ENCODE results near the gene PMP22.

PMP22 gene

DNA sequence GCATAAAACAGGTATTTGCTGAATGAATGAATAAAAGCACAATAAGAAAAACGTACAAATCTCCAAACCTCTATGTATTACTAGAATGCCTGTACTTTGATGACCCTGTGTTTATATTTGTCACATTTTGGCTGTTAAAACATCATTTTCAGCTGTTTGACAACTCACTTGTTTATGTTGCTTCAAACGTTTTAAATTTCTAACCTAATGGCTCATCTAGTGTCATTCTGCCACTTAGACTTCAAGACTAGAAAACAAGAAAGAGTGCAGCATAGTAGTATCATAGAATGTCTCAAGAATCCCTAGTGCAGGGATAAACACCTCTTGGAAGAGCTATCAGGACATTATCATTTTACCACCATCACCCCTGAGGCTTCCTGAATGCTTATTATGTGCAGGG lies 19.4 kb upstream of the PMP22 start:
- CTCF ChIA-PET = no interaction called here
- TF ChIP-seq L3MBTL2 (conservative IDR thresholded peaks at IDR 0.05) (no peak), ELF4 (IDR thresholded peaks at IDR 0.05) (no peak), FOXM1 (IDR thresholded peaks at IDR 0.05; ENCODE audit: borderline replicate concordance) (no peak), BHLHE40 (IDR thresholded peaks at IDR 0.05; ENCODE audit: borderline replicate concordance) (no peak), CTBP1 (IDR thresholded peaks at IDR 0.05; ENCODE audit: borderline replicate concordance) (no peak), TARDBP (IDR thresholded peaks at IDR 0.05) (no peak), NFRKB (IDR thresholded peaks at IDR 0.05) (no peak), HDGF (IDR thresholded peaks at IDR 0.05; ENCODE audit: borderline replicate concordance) (no peak), ZNF384 (IDR thresholded peaks at IDR 0.05) (no peak), ARNT (IDR thresholded peaks at IDR 0.05) (no peak)
- TF ChIP-seq, protein P1, sequence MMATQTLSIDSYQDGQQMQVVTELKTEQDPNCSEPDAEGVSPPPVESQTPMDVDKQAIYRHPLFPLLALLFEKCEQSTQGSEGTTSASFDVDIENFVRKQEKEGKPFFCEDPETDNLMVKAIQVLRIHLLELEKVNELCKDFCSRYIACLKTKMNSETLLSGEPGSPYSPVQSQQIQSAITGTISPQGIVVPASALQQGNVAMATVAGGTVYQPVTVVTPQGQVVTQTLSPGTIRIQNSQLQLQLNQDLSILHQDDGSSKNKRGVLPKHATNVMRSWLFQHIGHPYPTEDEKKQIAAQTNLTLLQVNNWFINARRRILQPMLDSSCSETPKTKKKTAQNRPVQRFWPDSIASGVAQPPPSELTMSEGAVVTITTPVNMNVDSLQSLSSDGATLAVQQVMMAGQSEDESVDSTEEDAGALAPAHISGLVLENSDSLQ (IDR thresholded peaks at IDR 0.05) = no peak
- DNase-seq (ENCODE audit: extremely low spot score) = no peak
- POLR2A ChIA-PET = no interaction called here

DNA sequence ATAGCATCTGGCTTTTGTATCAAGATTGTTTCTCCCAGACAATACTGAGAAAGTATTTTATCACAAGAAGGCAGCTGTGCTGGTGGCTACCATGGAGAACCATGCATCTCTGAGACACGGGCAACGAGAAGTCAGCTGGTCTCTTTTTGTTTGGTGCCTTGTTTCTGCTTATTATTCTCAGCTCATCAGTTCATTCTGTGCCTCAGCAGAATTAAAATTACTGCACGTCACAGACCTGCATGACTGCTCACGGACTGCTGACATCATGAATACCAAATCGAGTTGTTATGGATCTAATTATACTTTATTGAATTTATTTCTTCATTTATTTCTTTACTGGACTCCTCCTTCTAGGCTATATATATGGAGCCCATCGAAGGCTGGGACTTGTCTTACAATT lies 19.0 kb upstream of the PMP22 start:
- no peak for DNase-seq (ENCODE audit: extremely low spot score)
- POLR2A ChIA-PET = no interaction called here
- CTCF ChIA-PET = no interaction called here
- TF ChIP-seq FOXA1 (IDR thresholded peaks at IDR 0.05) (no peak), BHLHE40 (IDR thresholded peaks at IDR 0.05; ENCODE audit: borderline replicate concordance) (no peak), L3MBTL2 (conservative IDR thresholded peaks at IDR 0.05) (no peak), NFRKB (IDR thresholded peaks at IDR 0.05) (no peak), SP1 (IDR thresholded peaks at IDR 0.05) (no peak), FOXM1 (IDR thresholded peaks at IDR 0.05; ENCODE audit: borderline replicate concordance) (no peak), SUZ12 (IDR thresholded peaks at IDR 0.05) (no peak), CTBP1 (IDR thresholded peaks at IDR 0.05; ENCODE audit: borderline replicate concordance) (no peak), LEF1 (IDR thresholded peaks at IDR 0.05; ENCODE audit: borderline replicate concordance) (no peak), ARNT (IDR thresholded peaks at IDR 0.05) (no peak), HDGF (IDR thresholded peaks at IDR 0.05; ENCODE audit: borderline replicate concordance) (no peak), TARDBP (IDR thresholded peaks at IDR 0.05) (no peak), FOXK2 (IDR thresholded peaks at IDR 0.05) (no peak)
- TF ChIP-seq, protein P1 (IDR thresholded peaks at IDR 0.05) = no peak

DNA sequence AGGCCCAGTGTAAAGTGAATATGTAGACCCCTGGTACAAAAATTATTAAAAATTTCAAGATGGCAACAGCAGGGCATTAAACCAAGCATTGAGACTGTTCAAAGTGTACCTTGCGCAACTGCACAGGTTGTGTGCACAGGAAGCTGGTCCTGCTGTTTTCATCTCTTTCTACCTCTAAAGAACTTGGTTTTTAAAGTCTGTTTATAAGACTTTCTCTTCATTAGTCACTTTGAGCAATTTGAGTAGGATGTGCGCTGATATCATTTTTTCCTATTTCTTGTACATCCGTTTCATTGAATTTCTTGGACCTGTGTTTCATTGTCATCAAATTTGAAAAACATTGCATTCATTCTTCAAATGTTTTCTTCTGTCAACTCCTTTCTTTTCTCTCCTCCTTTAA lies 16.8 kb upstream of the PMP22 start:
- CTCF ChIA-PET = no interaction called here
- no peak for TF ChIP-seq HDGF (IDR thresholded peaks at IDR 0.05; ENCODE audit: borderline replicate concordance)
- no peak for TF ChIP-seq NFRKB (IDR thresholded peaks at IDR 0.05)
- TF ChIP-seq ARNT (IDR thresholded peaks at IDR 0.05) = no peak
- no peak for TF ChIP-seq SUZ12 (IDR thresholded peaks at IDR 0.05)
- TF ChIP-seq TARDBP (IDR thresholded peaks at IDR 0.05) = no peak
- TF ChIP-seq L3MBTL2 (conservative IDR thresholded peaks at IDR 0.05) = no peak
- TF ChIP-seq, protein P1 (IDR thresholded peaks at IDR 0.05) = no peak
- no peak for TF ChIP-seq LEF1 (IDR thresholded peaks at IDR 0.05; ENCODE audit: borderline replicate concordance)
- no peak for TF ChIP-seq FOXK2 (IDR thresholded peaks at IDR 0.05)
- TF ChIP-seq BHLHE40 (IDR thresholded peaks at IDR 0.05; ENCODE audit: borderline replicate concordance) = no peak
- TF ChIP-seq ELF4 (IDR thresholded peaks at IDR 0.05) = no peak
- no peak for TF ChIP-seq SP1 (IDR thresholded peaks at IDR 0.05)
- TF ChIP-seq FOXM1 (IDR thresholded peaks at IDR 0.05; ENCODE audit: borderline replicate concordance) = no peak
- no peak for TF ChIP-seq ZNF384 (IDR thresholded peaks at IDR 0.05)
- no peak for TF ChIP-seq FOXA1 (IDR thresholded peaks at IDR 0.05)
- TF ChIP-seq CTBP1 (IDR thresholded peaks at IDR 0.05; ENCODE audit: borderline replicate concordance) = no peak
- POLR2A ChIA-PET = no interaction called here
- DNase-seq (ENCODE audit: extremely low spot score) = no peak

DNA sequence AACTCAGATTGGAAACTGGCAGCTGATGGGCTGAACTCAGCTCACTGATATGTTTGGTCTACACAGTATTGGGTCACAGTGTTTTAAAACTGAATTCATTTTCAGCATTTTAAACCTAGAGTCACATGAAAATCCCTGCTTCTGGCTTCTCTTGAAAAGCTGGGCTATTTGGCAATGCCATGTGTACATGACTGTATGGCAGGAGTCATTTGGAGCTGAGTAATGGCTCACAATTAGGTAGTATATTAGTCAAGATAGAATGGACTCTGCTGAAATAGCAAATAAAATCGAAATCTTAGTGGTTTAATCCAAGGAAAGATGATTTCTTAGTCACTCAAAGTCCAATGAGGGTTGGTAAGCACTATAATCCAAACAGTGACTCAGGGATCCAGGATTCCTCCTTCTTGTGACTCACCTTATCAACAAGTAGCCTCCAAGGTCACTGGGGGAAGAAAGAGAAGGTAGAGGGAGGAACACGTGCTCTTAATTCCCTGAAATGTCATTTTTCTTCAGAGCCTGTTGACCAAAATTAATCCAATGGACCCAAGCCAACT lies 13.9 kb upstream of the PMP22 start:
- ChIA-PET POLR2A (no interaction called here), CTCF (no interaction called here)
- no peak for DNase-seq (ENCODE audit: extremely low spot score)
- TF ChIP-seq SUZ12 (IDR thresholded peaks at IDR 0.05) = no peak
- no peak for TF ChIP-seq ARNT (IDR thresholded peaks at IDR 0.05)
- no peak for TF ChIP-seq ELF4 (IDR thresholded peaks at IDR 0.05)
- no peak for TF ChIP-seq BHLHE40 (IDR thresholded peaks at IDR 0.05; ENCODE audit: borderline replicate concordance)
- no peak for TF ChIP-seq NFRKB (IDR thresholded peaks at IDR 0.05)
- TF ChIP-seq HDGF (IDR thresholded peaks at IDR 0.05; ENCODE audit: borderline replicate concordance) = no peak
- no peak for TF ChIP-seq FOXK2 (IDR thresholded peaks at IDR 0.05)
- TF ChIP-seq FOXM1 (IDR thresholded peaks at IDR 0.05; ENCODE audit: borderline replicate concordance) = no peak
- TF ChIP-seq SP1 (IDR thresholded peaks at IDR 0.05) = no peak
- TF ChIP-seq LEF1 (IDR thresholded peaks at IDR 0.05; ENCODE audit: borderline replicate concordance) = no peak
- no peak for TF ChIP-seq CTBP1 (IDR thresholded peaks at IDR 0.05; ENCODE audit: borderline replicate concordance)

DNA sequence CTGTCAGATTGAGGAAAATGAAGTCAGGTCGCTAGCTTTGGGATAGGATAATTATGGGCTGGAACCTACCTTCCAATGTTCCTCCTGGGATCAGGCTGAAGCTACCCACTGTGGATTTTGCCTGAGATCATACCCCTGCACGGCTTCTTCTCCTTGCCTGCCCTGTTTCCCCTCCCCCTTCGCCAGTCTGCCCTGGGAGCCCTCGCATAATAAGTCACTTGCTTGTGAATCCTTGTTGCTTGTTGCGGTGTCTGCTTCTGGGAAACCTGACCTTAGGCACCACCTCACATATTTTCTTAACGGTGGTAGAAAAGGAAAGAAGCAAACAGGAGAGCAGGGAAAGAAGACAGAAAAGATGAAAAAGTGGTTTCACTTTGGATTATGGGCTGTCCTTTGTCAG lies 13.3 kb upstream of the PMP22 start:
- CTCF ChIA-PET = no interaction called here
- DNase-seq (ENCODE audit: extremely low spot score) = no peak
- POLR2A ChIA-PET = no interaction called here
- TF ChIP-seq FOXM1 (IDR thresholded peaks at IDR 0.05; ENCODE audit: borderline replicate concordance) (no peak), ELF4 (IDR thresholded peaks at IDR 0.05) (no peak), LEF1 (IDR thresholded peaks at IDR 0.05; ENCODE audit: borderline replicate concordance) (no peak), BHLHE40 (IDR thresholded peaks at IDR 0.05; ENCODE audit: borderline replicate concordance) (no peak), FOXA1 (IDR thresholded peaks at IDR 0.05) (no peak), HDGF (IDR thresholded peaks at IDR 0.05; ENCODE audit: borderline replicate concordance) (no peak), L3MBTL2 (conservative IDR thresholded peaks at IDR 0.05) (no peak)

DNA sequence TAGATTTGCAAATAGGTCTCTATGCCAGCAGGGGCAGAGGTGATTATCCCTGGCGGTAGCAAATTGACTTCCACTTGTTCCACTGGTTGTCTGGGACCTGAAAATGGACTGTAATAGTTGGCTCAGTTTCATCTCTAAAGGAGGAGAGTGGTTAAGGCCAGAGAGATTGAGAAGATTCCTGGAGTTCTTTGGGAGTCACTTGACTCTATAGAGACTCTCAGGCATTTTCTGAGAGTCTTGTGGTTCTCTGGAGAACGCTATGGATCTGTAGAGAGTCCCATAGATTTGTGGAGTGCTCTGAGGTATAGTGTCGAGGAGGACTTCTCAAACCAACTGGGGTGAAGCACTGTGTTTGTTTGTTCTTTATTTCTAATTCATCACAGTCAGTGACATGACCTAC lies 8.9 kb upstream of the PMP22 start:
- ChIA-PET POLR2A (no interaction called here), CTCF (no interaction called here)
- no peak for DNase-seq (ENCODE audit: extremely low spot score)
- TF ChIP-seq NFRKB (IDR thresholded peaks at IDR 0.05) (no peak), ELF4 (IDR thresholded peaks at IDR 0.05) (no peak), HDGF (IDR thresholded peaks at IDR 0.05; ENCODE audit: borderline replicate concordance) (no peak), LEF1 (IDR thresholded peaks at IDR 0.05; ENCODE audit: borderline replicate concordance) (no peak), CTBP1 (IDR thresholded peaks at IDR 0.05; ENCODE audit: borderline replicate concordance) (no peak), FOXA1 (IDR thresholded peaks at IDR 0.05) (no peak), TARDBP (IDR thresholded peaks at IDR 0.05) (no peak), FOXK2 (IDR thresholded peaks at IDR 0.05) (no peak), BHLHE40 (IDR thresholded peaks at IDR 0.05; ENCODE audit: borderline replicate concordance) (no peak), SUZ12 (IDR thresholded peaks at IDR 0.05) (no peak), L3MBTL2 (conservative IDR thresholded peaks at IDR 0.05) (no peak), ZNF384 (IDR thresholded peaks at IDR 0.05) (no peak), SP1 (IDR thresholded peaks at IDR 0.05) (no peak), FOXM1 (IDR thresholded peaks at IDR 0.05; ENCODE audit: borderline replicate concordance) (no peak), ARNT (IDR thresholded peaks at IDR 0.05) (no peak)
- TF ChIP-seq, protein P1 (IDR thresholded peaks at IDR 0.05) = no peak

All from HEK293T (cell line).